ENCODE measurements around the gene EIF3A. TPM values are rescaled to one million over a fixed set of nuclear protein-coding genes. Genes with fewer than 3 reads are reported as not detected.

The EIF3A gene
- total and polyA plus RNA-seq, 2 of the 8 experiments (the other 6 are each of a cell fraction or from before 2014, with no cell fraction given): 26.8 to 209 TPM

GRCh38 chr10:119026301-119027110 lies 54.1 kb downstream of the EIF3A start (continued):
- TF ChIP-seq CBX8 (IDR thresholded peaks at IDR 0.05; ENCODE audit: borderline replicate concordance, low read depth, low read length): no peak
- no peak for TF ChIP-seq POU5F1 (IDR thresholded peaks at IDR 0.05; ENCODE audit: low read depth, low read length)
- TF ChIP-seq MAFK (IDR thresholded peaks at IDR 0.05; ENCODE audit: low read depth, low read length): no peak
- TF ChIP-seq HDAC6 (IDR thresholded peaks at IDR 0.05; ENCODE audit: low read depth, low read length): no peak
- no peak for TF ChIP-seq E2F6 (IDR thresholded peaks at IDR 0.05)
- no peak for TF ChIP-seq CEBPB (IDR thresholded peaks at IDR 0.05; ENCODE audit: low read depth, low read length)
- no peak for TF ChIP-seq CBX5 (IDR thresholded peaks at IDR 0.05; ENCODE audit: low read depth, low read length)
- TF ChIP-seq SUZ12 (IDR thresholded peaks at IDR 0.05; ENCODE audit: low read length): no peak
- TF ChIP-seq YY1 (IDR thresholded peaks at IDR 0.05; ENCODE audit: low read depth, low read length): no peak
- TF ChIP-seq TCF12 (IDR thresholded peaks at IDR 0.05; ENCODE audit: low read depth, low read length): no peak
- no peak for TF ChIP-seq TBP (IDR thresholded peaks at IDR 0.05; ENCODE audit: low read depth, low read length)
